ENCODE measurements around the gene TLX3. TPM values are rescaled to one million over a fixed set of nuclear protein-coding genes. Genes with fewer than 3 reads are reported as not detected.

The TLX3 gene
- total RNA-seq, 1 experiment from 2014 or later: not detected

GRCh38 chr5:171263181-171263580 lies 45.9 kb upstream of the TLX3 start:
- ATAC-seq (no peak), DNase-seq (ENCODE audit: low read depth, low spot score) (no peak)
- Histone ChIP-seq H3K36me3 (ENCODE audit: control insufficient read depth, insufficient read depth, low read length) (no peaks in the 10 kb centered on the region), H3K9me3 (ENCODE audit: control insufficient read depth, insufficient read depth, low read depth, low read length) (no peaks in the 10 kb centered on the region), H3K27ac (ENCODE audit: low read length) (no peak overlapping the region), H3K4me3 (ENCODE audit: low read depth in 2 of 2, low read length in 2 of 2) (no peak overlapping the region), H3K4me1 (ENCODE audit: control insufficient read depth, insufficient read depth, low read length) (no peaks in the 10 kb centered on the region), H3K27me3 (ENCODE audit: control insufficient read depth, insufficient read depth, low read length) (peaks cover 16% of the 10 kb centered on the region)
- CTCF ChIA-PET: no interaction called here
- POLR2A ChIA-PET: no interaction called here
- no TSS peak for BruUV-seq (replicated peaks)
- TF ChIP-seq SIN3A (IDR thresholded peaks at IDR 0.05; ENCODE audit: borderline replicate concordance, insufficient read depth, low read depth, low read length): no peak
- intact Hi-C loops (cut with micrococcal nuclease; ENCODE audit: unreplicated experiment): no loop called here
- in situ Hi-C loops (cut with HindIII; ENCODE audit: low pct_unique_long_range_greater_than_20kb, low sequenced_read_pairs): no loop called here

- no TSS peak for BruUV-seq (replicated peaks)
Measured at GRCh38 chr5:171264843-171265242, 44.2 kb upstream of the TLX3 start.

More at GRCh38 chr5:171264843-171265242, 44.2 kb upstream of the TLX3 start:
- ChIA-PET POLR2A (no interaction called here), CTCF (no interaction called here)
- ATAC-seq (no peak), DNase-seq (ENCODE audit: low read depth, low spot score) (no peak)
- H3K4me3 ChIP-seq (ENCODE audit: low read depth in 2 of 2, low read length in 2 of 2): no peak overlapping the region
- H3K4me1 ChIP-seq (ENCODE audit: control insufficient read depth, insufficient read depth, low read length): no peaks in the 10 kb centered on the region
- TF ChIP-seq REST (IDR thresholded peaks at IDR 0.05; ENCODE audit: insufficient read depth in 1 of 2, low read depth in 2 of 2, low read length in 1 of 2): no peak
- no peak for TF ChIP-seq POLR2AphosphoS5 (IDR thresholded peaks at IDR 0.05; ENCODE audit: low read depth, low read length)
- no peak for TF ChIP-seq TCF7L2 (IDR thresholded peaks at IDR 0.05; ENCODE audit: low read depth, low read length)
- no peak for TF ChIP-seq SIN3A (IDR thresholded peaks at IDR 0.05; ENCODE audit: borderline replicate concordance, insufficient read depth, low read depth, low read length)
- TF ChIP-seq CTCF (IDR thresholded peaks at IDR 0.05): no peak
- H3K27me3 ChIP-seq (ENCODE audit: control insufficient read depth, insufficient read depth, low read length): peaks cover 16% of the 10 kb centered on the region
- H3K9me3 ChIP-seq (ENCODE audit: control insufficient read depth, insufficient read depth, low read depth, low read length): no peaks in the 10 kb centered on the region
- no peak overlapping the region for H3K27ac ChIP-seq (ENCODE audit: low read length)
- in situ Hi-C loops (cut with HindIII; ENCODE audit: low pct_unique_long_range_greater_than_20kb, low sequenced_read_pairs): no loop called here
- intact Hi-C loops (cut with micrococcal nuclease; ENCODE audit: unreplicated experiment): no loop called here
- H3K36me3 ChIP-seq (ENCODE audit: control insufficient read depth, insufficient read depth, low read length): no peaks in the 10 kb centered on the region
